Keratinocyte (primary cell): ENCODE results near the gene RNF144B. TPM values are rescaled to one million over a fixed set of nuclear protein-coding genes. Genes with fewer than 3 reads are reported as not detected.

Experiments used
- DNase-seq: peaks from one replicate; pipeline ENCODE4 v3.0.0-alpha.2; 2011; ENCODE audit warnings: low read depth, missing footprints, low spot score
- FAIRE-seq: peaks from 2 replicates; lab custom pipeline; 2011; peaks lifted over from hg19 to GRCh38; lab: Jason Lieb, UNC
- H2AFZ ChIP-seq: 2 replicates; pipeline ENCODE4 v1.6.0; 2012; ENCODE audit warnings: low read length, control low read depth, inconsistent platforms; ENCODE audit not compliant: control insufficient read depth
- H3K27ac ChIP-seq: 2 replicates; pipeline ENCODE4 v1.5.1; 2011; ENCODE audit warnings: low read length; ENCODE audit not compliant: control insufficient read depth, insufficient read depth
- H3K27me3 ChIP-seq: 3 replicates; pipeline ENCODE4 v1.6.0; 2011; ENCODE audit warnings: low read length; ENCODE audit not compliant: control insufficient read depth, insufficient read depth; ENCODE audit errors: extremely low read depth
- H3K36me3 ChIP-seq, 2 experiments: 2 replicates in 1 of 2; 3 replicates in 1 of 2; pipeline ENCODE4 v1.5.1; 2011; ENCODE audit warnings: low read length in 2 of 2, mild to moderate bottlenecking in 1 of 2; ENCODE audit not compliant: control insufficient read depth in 2 of 2, insufficient read depth in 2 of 2; ENCODE audit errors: extremely low read depth in 1 of 2
- H3K4me1 ChIP-seq: 3 replicates; pipeline ENCODE4 v1.5.1; 2011; ENCODE audit warnings: low read length; ENCODE audit not compliant: control insufficient read depth, insufficient read depth; ENCODE audit errors: extremely low read depth
- H3K4me2 ChIP-seq: 3 replicates; pipeline ENCODE4 v1.6.0; 2011; ENCODE audit warnings: low read depth, low read length; ENCODE audit not compliant: control insufficient read depth, insufficient read depth; ENCODE audit errors: extremely low read depth
- H3K4me3 ChIP-seq, 3 experiments: fragments of 200-600 bp in 1 of 3; sonication (generic) in 1 of 3; 2 replicates in 2 of 3; 3 replicates in 1 of 3; pipeline ENCODE4 v1.5.1; 2011 to 2016; ENCODE audit warnings: low read length in 3 of 3, mild to moderate bottlenecking in 3 of 3, control low read depth in 2 of 3, inconsistent platforms in 1 of 3, low read depth in 1 of 3, mixed read lengths in 1 of 3, mixed run types in 1 of 3, moderate library complexity in 1 of 3; ENCODE audit not compliant: control insufficient read depth in 2 of 3, insufficient read depth in 2 of 3; ENCODE audit errors: extremely low read depth in 1 of 3
- H3K79me2 ChIP-seq: 2 replicates; pipeline ENCODE4 v1.6.0; 2012; ENCODE audit warnings: low read length; ENCODE audit not compliant: control insufficient read depth, insufficient read depth
- H3K9ac ChIP-seq: 3 replicates; pipeline ENCODE4 v1.6.0; 2011; ENCODE audit warnings: low read length; ENCODE audit not compliant: control insufficient read depth, insufficient read depth; ENCODE audit errors: extremely low read depth
- H3K9me1 ChIP-seq: 3 replicates; pipeline ENCODE4 v1.6.0; 2011; ENCODE audit warnings: low read length; ENCODE audit not compliant: control insufficient read depth, insufficient read depth; ENCODE audit errors: extremely low read depth
- H3K9me3 ChIP-seq: 2 replicates; pipeline ENCODE4 v1.5.1; 2012; ENCODE audit warnings: low read depth, low read length; ENCODE audit not compliant: control insufficient read depth
- H4K20me1 ChIP-seq: 3 replicates; pipeline ENCODE4 v1.6.0; 2011; ENCODE audit warnings: low read length; ENCODE audit not compliant: control insufficient read depth, insufficient read depth; ENCODE audit errors: extremely low read depth
- CTCF ChIP-seq, 3 experiments: IDR thresholded peaks in 1 of 3; conservative IDR thresholded peaks in 1 of 3; optimal IDR thresholded peaks in 1 of 3; 2 replicates in 2 of 3; 3 replicates in 1 of 3; pipeline versions ENCODE3 to v1.5.1; 2011; ENCODE audit warnings: low read length in 3 of 3, mild to moderate bottlenecking in 3 of 3, moderate library complexity in 2 of 3, control low read depth in 1 of 3, inconsistent platforms in 1 of 3; ENCODE audit not compliant: insufficient read depth in 2 of 3; ENCODE audit errors: extremely low read depth in 1 of 3
- EZH2 ChIP-seq: IDR thresholded peaks from one replicate; pipeline ENCODE4 v1.6.1; 2012; ENCODE audit warnings: inconsistent platforms, mild to moderate bottlenecking, low read length, moderate library complexity
- dilution Hi-C: fragments of 300-500 bp; cut with MboI; formaldehyde crosslinking; loops from one replicate; pipeline ENCODE4 v1.7.0; 2020; ENCODE audit warnings: low sequenced_read_pairs; ENCODE audit not compliant: extremely low pct_ligation_motif_present
- polyA plus RNA-seq, 5 experiments: library from polyadenylated mRNA; depleted of rRNA in 3 of 5; stranded (reverse) in 3 of 5; stranded (forward) in 1 of 5; unstranded in 1 of 5; fragments of >200 nt; gene quantifications; 1 replicate in 1 of 5; 2 replicates in 3 of 5; 3 replicates in 1 of 5; pipeline versions ENCODE4 v1.2.1 to v1.2.3, GENCODE V29; 2011 to 2012; ENCODE audit warnings: missing spikeins in 2 of 5, low read depth in 1 of 5, low replicate concordance in 1 of 5

RNF144B gene
- polyA plus RNA-seq, 1 donor (not counting 4 experiments of a cell fraction or from before 2014, with no cell fraction given) = 9.0 TPM

GRCh38 chr6:18463429-18463828 is 76.3 kb downstream of the RNF144B start:
- Histone ChIP-seq H3K79me2 (peaks cover under 1% of the 10 kb centered on the region), H3K4me2 (no peak overlapping the region), H3K4me1 (no peaks in the 10 kb centered on the region), H3K36me3 (peaks cover 11 to 34% of the 10 kb centered on the region in 2 experiments), H3K27me3 (no peaks in the 10 kb centered on the region), H3K9me3 (no peaks in the 10 kb centered on the region), H3K27ac (no peak overlapping the region), H3K4me3 (no peak overlapping the region), H3K9ac (no peak overlapping the region), H2AFZ (no peak overlapping the region), H3K9me1 (no peaks in the 10 kb centered on the region), H4K20me1 (no peaks in the 10 kb centered on the region)
- dilution Hi-C loops = no loop called here
- TF ChIP-seq CTCF (optimal IDR thresholded peaks at IDR 0.05 in 1 of 3, IDR thresholded peaks at IDR 0.05 in 1 of 3, conservative IDR thresholded peaks at IDR 0.05 in 1 of 3; ENCODE audit: extremely low read depth in 1 of 3, insufficient read depth in 2 of 3, low read length in 3 of 3) (no peak), EZH2 (no peak)
- FAIRE-seq (no peak), DNase-seq (no peak)

GRCh38 chr6:18464176-18464575 is 77.0 kb downstream of the RNF144B start:
- no peak for DNase-seq
- no peak for FAIRE-seq
- peaks cover 10 to 32% of the 10 kb centered on the region in 2 experiments for H3K36me3 ChIP-seq
- TF ChIP-seq CTCF (optimal IDR thresholded peaks at IDR 0.05 in 1 of 3, IDR thresholded peaks at IDR 0.05 in 1 of 3, conservative IDR thresholded peaks at IDR 0.05 in 1 of 3; ENCODE audit: extremely low read depth in 1 of 3, insufficient read depth in 2 of 3, low read length in 3 of 3) (no peak), EZH2 (no peak)
- H3K4me1 ChIP-seq = no peaks in the 10 kb centered on the region
- H3K9me1 ChIP-seq = no peaks in the 10 kb centered on the region
- H4K20me1 ChIP-seq = no peaks in the 10 kb centered on the region
- H3K9me3 ChIP-seq = no peaks in the 10 kb centered on the region
- H3K4me3 ChIP-seq = no peak overlapping the region
- H3K79me2 ChIP-seq = no peaks in the 10 kb centered on the region
- H3K27ac ChIP-seq = no peak overlapping the region
- no peak overlapping the region for H3K4me2 ChIP-seq
- no peak overlapping the region for H3K9ac ChIP-seq
- no peak overlapping the region for H2AFZ ChIP-seq
- no peaks in the 10 kb centered on the region for H3K27me3 ChIP-seq
- dilution Hi-C loops = no loop called here
